Panc1 (cell line): ENCODE data around the gene BRD1. TPM values are rescaled to one million over a fixed set of nuclear protein-coding genes. Genes with fewer than 3 reads are reported as not detected.

Experiments used
- total RNA-seq: library from RNA; stranded (reverse); gene quantifications from one replicate; pipeline ENCODE4 v1.2.1, GENCODE V29; 2021; ENCODE audit not compliant: unreplicated experiment

BRD1 gene
- total RNA-seq, 1 experiment from 2014 or later: 24.0 TPM

Other genes starting within 250 kb of the BRD1 start
- 17.3 TPM for gene ZBED4, start 26.0 kb upstream of the BRD1 start, total RNA-seq
- 23.4 TPM for gene ALG12, start 90.6 kb upstream of the BRD1 start, total RNA-seq
- 59.7 TPM for gene CRELD2, start 90.8 kb upstream of the BRD1 start, total RNA-seq
- gene PIM3, start 132.9 kb upstream of the BRD1 start, total RNA-seq: 58.2 TPM
- 0.82 TPM for gene IL17REL, start 184.9 kb upstream of the BRD1 start, total RNA-seq
- gene TTLL8, start 230.4 kb upstream of the BRD1 start, total RNA-seq: not detected